Activated T-helper 9 cell treated with anti-CD3 and anti-CD28 coated beads, Interleukin-2, amount 50 U/mL, for 16 hours (primary cell): Measurements from ENCODE around the gene ITPR2.
"Not testable (repeated sequence)": the region's sequence is repeated elsewhere in the genome, so short reads cannot be mapped to it uniquely, and the experiment has no call there.

Experiments used
- DNase-seq: peaks from one replicate; pipeline ENCODE4 v3.0.0-alpha.2; 2020; ENCODE audit warnings: low read depth

Gene ITPR2

GRCh38 chr12:26441434-26441833 lies 391.6 kb downstream of the ITPR2 start:
- DNase-seq, result no peak

- no peak for DNase-seq
Observed at GRCh38 chr12:26435069-26435404, 398.0 kb downstream of the ITPR2 start.

GRCh38 chr12:26434299-26435068 lies 398.5 kb downstream of the ITPR2 start:
- no peak for DNase-seq

DNA sequence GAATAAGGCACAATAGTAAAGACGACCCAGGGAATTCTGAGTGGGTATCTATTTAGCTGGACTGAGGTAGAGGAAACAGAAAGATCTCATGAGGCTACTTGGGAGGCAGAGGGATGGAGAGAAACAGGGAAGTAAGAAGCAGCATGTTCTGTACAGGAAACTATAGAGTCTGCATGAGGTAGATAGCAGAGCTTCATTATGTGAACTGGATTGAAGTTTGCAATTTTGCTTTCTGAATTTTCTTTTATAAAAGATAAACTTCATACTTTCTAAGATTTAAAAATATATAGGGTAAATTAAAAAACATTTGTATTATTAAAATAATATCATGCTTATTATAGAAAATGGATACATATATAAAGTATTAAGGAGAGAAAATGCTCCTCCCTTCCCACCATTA lies 399.3 kb downstream of the ITPR2 start:
- DNase-seq, result not testable (repeated sequence)

GRCh38 chr12:26431211-26431610 lies 401.8 kb downstream of the ITPR2 start:
- DNase-seq, result no peak

GRCh38 chr12:26430596-26430995 lies 402.4 kb downstream of the ITPR2 start:
- not testable (repeated sequence) for DNase-seq

- no peak for DNase-seq
Observed at GRCh38 chr12:26429070-26429691, 403.8 kb downstream of the ITPR2 start.

DNA sequence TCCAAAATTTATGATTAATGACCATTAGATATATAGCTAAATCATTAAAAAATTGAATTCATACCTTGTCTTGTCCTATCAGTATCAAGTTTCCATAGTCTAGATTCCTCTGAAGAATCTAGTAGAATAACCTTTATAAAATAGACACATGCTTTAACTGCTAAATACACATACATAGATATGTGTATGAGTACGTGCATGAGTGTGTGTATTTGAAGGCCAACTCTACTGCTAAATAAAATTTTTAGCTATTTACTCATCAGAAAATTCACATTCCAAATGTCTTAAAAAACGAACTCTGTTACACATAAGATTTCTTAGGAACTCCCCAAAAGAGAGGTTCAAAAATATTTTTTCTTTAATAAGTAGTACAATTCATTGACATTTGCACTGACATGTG lies 404.6 kb downstream of the ITPR2 start:
- no peak for DNase-seq

- DNase-seq, result no peak
Observed at GRCh38 chr12:26426652-26427051, 406.3 kb downstream of the ITPR2 start.

DNA sequence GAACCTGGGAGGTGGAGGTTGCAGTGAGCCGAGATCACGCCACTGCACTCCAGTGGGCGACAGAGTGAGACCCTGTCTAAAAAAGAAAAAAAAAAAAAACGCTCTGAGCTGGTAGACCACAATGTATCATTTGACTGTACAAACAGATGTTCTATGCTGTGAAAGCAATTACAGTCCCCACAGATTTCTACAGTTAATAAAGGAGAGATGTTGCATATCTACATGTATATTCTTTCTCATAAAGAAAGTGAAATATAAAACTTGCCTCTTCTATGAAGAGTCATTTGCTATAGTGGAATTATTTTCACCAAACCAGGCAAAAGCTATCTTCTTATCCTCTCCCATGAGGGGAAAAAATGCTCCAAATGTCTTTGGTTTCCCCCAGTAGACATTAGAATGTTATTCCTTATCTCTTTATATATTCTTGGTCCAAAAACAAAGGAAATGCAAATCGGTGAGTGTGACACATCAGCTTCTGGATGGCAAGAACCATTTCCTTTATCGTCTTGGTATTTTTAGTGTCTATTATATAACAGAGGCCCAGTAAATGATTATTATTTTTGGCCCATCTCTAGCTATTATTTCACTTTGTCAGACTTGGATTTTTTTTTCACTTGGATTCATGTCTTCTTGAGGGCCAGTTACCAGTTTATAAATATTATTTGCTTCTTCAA lies 407.3 kb downstream of the ITPR2 start:
- no peak for DNase-seq

- DNase-seq, result no peak
Observed at GRCh38 chr12:26422839-26423398, 410.1 kb downstream of the ITPR2 start.

- DNase-seq, result no peak
Observed at GRCh38 chr12:26416550-26416949, 416.4 kb downstream of the ITPR2 start.

- DNase-seq, result no peak
Observed at GRCh38 chr12:26410689-26411088, 422.3 kb downstream of the ITPR2 start.

- no peak for DNase-seq
Observed at GRCh38 chr12:26406813-26407212, 426.2 kb downstream of the ITPR2 start.

DNA sequence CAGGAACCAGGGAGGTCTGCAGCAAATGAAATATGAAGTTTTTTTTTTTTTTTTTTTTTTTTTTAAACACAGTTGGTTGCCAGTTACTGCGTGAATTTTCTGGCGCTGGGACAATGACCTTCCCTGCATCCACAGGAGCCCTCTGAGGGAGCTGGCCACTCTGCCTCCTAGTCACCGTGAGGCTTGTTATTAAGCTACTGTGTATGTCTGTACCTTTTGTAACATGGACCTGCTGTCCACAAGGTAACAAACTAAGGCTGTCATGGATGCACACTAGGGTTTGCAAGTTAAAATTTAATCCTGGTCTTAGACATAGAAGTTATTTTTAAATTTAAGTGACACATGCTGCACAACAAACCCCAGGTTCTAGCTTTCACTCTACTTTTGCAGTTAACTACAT lies 426.6 kb downstream of the ITPR2 start:
- DNase-seq, result no peak

DNA sequence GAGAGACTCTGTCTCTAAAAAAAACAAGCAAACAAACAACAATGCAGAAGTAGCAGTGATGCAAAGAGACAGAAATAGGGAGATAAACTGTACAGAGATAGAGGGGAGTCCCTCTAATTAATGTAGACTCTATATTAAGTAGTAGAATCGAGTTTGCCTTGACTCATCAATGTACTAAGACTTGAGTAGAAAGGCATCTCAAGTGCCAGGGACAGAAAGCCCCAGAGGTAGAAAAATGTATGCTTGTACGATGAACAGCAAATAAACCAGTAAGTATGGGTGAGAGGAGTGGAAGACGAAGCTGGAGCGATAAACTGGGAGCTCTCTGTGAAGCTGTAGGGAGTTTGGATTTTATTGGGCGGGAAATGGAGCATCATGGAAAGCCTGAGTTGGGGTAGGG lies 429.4 kb downstream of the ITPR2 start:
- no peak for DNase-seq

DNA sequence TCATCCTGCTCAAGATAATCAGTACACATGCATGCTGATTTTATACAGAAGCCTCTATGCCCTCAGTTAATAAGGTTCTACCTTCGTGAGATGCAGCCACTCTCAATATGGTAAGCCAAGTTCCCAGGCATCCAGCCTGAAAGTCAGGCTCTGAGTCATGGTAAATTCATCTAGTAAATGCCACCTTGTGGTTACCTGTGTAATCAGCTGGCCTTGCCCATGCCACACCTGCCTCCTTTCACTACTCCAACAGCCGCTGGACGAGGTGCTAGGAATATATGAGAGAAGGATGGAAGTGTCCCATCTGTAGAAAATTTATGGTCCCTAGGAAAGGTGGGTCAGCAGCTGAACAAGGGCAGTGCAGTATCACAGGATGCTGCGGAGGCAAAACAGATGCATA lies 430.3 kb downstream of the ITPR2 start:
- DNase-seq, result no peak

DNA sequence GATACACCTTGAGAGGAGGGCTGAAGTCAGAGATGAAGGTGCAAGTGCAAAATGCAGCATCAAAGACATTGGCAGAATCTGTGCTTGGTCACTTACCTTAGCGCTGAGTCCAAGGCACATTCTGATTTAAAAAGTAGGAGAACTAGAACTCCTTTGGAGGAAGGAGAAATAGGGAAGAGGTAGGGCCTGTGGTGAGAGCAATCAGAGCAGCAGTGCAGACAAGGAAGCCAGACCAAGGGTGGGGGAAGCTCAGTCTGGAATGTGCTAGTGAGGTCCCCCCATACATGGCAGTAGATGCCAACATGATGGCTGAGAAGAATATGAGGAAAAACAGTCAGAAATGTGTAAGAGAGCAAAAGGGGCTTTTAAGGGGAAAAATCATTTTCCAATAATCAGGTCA lies 431.1 kb downstream of the ITPR2 start:
- DNase-seq, result no peak

DNA sequence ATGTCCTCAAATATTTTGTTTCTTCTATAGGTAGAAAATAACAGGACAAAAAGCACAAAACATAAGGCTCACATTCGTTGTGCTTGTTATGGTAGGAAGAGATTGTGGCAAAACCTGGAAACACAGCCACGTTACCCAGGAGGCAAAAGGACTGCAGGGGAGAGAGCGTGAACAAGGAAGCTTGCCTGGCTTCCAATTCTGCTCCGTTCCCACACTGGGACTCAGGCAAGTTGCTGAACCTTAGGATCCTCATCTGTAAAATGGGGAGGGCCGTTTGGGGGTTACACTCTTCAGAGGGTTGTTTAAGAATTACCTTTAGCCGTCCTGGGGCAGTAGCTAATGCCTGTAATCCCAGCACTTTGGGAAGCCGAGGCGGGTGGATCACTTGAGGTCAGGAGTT lies 432.4 kb downstream of the ITPR2 start:
- no peak for DNase-seq

GRCh38 chr12:26399381-26399780 lies 433.6 kb downstream of the ITPR2 start:
- no peak for DNase-seq

GRCh38 chr12:26396402-26396801 lies 436.6 kb downstream of the ITPR2 start:
- DNase-seq, result no peak

DNA sequence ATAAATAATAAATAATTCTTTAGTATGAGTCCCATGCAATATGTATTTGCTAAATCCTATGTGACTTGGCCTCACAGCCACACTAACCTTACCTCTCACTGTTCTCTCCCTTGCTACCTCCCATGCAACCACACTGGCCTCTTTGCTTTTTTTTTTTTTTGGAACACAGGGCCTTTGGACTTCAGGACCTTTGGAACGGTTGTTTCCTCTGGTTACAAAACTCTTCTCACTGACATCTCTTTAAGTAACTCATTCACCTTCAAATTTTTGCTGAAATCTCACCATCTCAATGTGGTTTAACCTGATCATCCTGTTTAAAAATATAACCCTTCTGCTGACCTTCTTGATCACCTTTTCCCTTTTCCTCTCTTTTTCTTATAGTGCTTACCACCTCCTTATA lies 443.7 kb downstream of the ITPR2 start:
- no peak for DNase-seq

DNA sequence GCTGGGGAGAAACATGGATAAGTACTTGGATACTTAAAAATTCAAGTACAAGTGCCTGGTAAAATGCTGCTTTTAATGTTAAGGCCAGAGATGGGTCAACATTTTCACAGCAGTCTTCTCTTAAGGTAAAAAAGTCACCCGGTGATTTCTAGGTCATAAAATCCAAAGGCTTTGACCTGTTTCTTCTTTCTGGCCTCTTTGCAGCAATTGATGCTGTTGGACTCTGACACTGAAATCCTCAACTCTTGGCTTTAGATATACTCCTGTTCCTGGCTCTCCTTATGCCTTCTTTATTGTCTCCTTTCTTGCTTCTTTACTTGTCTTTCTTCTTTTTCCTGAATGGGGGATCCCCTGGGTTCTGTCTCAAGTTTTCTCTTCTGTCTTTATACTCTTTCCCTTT lies 448.5 kb downstream of the ITPR2 start:
- DNase-seq, result no peak
